GM13976 (cell line): ENCODE data around the gene F11R.
"Not testable (repeated sequence)": the region's sequence is repeated elsewhere in the genome, so short reads cannot be mapped to it uniquely, and the experiment has no call there.

ENCODE experiments used
- DNase-seq: peaks from one replicate; pipeline ENCODE4 v3.0.0; 2012; ENCODE audit warnings: low spot score
- in situ Hi-C: fragments of 300-500 bp; cut with MboI; formaldehyde crosslinking; loops from one replicate; pipeline ENCODE4 v1.12.0; 2022; ENCODE audit warnings: low sequenced_read_pairs, mixed read lengths, inconsistent platforms; ENCODE audit not compliant: unreplicated experiment
- TF ChIP-seq, protein P1 (sequence below): IDR thresholded peaks from 2 replicates; pipeline ENCODE4 v1.5.1; 2012; ENCODE audit warnings: borderline replicate concordance, mild to moderate bottlenecking; ENCODE audit not compliant: insufficient read depth; ENCODE audit errors: extremely low read depth, missing control alignments, control extremely low read depth

F11R gene

GRCh38 chr1:160952129-160952510 lies 68.8 kb downstream of the F11R start:
- in situ Hi-C loops: loop anchor here (5.0 to 25.0 kb wide), 2 partner anchors 115 to 540 kb away; partner anchors contain the start of gene VANGL2
- no peak for DNase-seq
- TF ChIP-seq, protein P1, sequence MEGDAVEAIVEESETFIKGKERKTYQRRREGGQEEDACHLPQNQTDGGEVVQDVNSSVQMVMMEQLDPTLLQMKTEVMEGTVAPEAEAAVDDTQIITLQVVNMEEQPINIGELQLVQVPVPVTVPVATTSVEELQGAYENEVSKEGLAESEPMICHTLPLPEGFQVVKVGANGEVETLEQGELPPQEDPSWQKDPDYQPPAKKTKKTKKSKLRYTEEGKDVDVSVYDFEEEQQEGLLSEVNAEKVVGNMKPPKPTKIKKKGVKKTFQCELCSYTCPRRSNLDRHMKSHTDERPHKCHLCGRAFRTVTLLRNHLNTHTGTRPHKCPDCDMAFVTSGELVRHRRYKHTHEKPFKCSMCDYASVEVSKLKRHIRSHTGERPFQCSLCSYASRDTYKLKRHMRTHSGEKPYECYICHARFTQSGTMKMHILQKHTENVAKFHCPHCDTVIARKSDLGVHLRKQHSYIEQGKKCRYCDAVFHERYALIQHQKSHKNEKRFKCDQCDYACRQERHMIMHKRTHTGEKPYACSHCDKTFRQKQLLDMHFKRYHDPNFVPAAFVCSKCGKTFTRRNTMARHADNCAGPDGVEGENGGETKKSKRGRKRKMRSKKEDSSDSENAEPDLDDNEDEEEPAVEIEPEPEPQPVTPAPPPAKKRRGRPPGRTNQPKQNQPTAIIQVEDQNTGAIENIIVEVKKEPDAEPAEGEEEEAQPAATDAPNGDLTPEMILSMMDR: no peak

DNA sequence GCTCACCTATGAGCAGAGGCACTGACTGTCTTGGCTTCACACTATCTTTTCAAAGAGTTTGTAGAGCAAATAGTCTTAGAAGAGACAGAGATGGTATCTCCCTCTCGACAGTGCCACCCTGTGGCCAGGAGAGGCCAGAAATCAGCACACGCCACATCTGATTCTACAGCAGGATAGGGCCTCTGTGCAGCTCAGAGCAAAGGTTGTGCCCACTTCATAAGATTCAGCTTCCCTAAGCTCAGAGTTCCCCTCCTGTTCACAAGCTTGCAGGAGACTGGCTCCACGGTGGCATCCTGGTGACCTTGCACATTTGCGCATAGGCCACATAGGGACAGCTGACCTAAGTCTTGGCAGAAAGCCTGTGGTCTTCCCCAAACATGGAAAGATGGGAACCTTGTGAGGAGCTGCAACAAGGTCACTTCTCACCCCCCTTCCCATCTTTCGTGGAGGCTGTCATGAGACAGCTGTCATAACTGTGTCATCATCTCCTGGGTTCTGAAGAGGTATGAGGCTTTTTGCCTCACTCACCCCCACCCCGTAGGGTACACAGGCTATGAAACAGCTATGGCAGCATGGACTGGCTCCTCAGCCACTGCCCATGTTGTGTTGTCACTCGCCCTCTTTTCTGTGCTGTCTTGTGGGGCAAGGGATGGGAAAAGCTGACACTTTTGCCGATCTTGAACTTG lies 69.4 kb downstream of the F11R start:
- TF ChIP-seq, protein P1: peak; percentile 79
- DNase-seq: peak; percentile 83
- in situ Hi-C loops: loop anchor here (5.0 to 25.0 kb wide), 2 partner anchors 114 to 539 kb away; partner anchors contain the start of gene VANGL2

GRCh38 chr1:160950657-160951056 lies 70.3 kb downstream of the F11R start:
- DNase-seq: no peak
- in situ Hi-C loops: loop anchor here (5.0 to 25.0 kb wide), 2 partner anchors 113 to 538 kb away; partner anchors contain the start of gene VANGL2
- TF ChIP-seq, protein P1: no peak

- TF ChIP-seq, protein P1: no peak
- in situ Hi-C loops: loop anchor here (5.0 to 25.0 kb wide), 2 partner anchors 113 to 538 kb away; partner anchors contain the start of gene VANGL2
- DNase-seq: no peak
Measured at GRCh38 chr1:160949881-160950280, 71.1 kb downstream of the F11R start.

GRCh38 chr1:160949216-160949880 lies 71.6 kb downstream of the F11R start:
- DNase-seq, in situ Hi-C loops: not testable (repeated sequence)

GRCh38 chr1:160947174-160947759 lies 73.7 kb downstream of the F11R start:
- DNase-seq, in situ Hi-C loops: not testable (repeated sequence)

DNA sequence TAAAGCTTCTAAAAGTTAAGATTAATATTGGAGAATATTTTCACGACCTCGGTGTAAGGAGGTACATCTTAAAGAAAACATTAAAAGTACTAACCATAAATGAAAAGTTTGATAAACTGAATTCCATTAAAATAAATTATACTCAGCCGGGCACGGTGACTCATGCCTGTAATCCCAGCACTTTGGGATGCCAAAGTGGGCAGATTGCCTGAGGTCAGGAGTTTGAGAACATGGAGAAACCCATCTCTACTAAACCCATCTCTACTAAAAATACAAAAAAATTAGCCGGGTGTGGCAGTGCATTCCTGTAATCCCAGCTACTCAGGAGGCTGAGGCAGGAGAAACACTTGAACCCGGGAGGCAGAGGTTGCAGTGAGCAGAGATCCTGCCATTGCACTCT lies 75.1 kb downstream of the F11R start:
- DNase-seq, in situ Hi-C loops: not testable (repeated sequence)
